GM19239 (cell line): Measurements from ENCODE around the gene LPIN1.
"Not testable (repeated sequence)": the region's sequence is repeated elsewhere in the genome, so short reads cannot be mapped to it uniquely, and the experiment has no call there.

Source experiments
- DNase-seq: peaks from one replicate; pipeline ENCODE4 v3.0.0; 2011; ENCODE audit warnings: low spot score; ENCODE audit not compliant: insufficient read length
- FAIRE-seq: peaks from 2 replicates; lab custom pipeline; 2011; peaks lifted over from hg19 to GRCh38; lab: Jason Lieb, UNC

Gene LPIN1

DNA sequence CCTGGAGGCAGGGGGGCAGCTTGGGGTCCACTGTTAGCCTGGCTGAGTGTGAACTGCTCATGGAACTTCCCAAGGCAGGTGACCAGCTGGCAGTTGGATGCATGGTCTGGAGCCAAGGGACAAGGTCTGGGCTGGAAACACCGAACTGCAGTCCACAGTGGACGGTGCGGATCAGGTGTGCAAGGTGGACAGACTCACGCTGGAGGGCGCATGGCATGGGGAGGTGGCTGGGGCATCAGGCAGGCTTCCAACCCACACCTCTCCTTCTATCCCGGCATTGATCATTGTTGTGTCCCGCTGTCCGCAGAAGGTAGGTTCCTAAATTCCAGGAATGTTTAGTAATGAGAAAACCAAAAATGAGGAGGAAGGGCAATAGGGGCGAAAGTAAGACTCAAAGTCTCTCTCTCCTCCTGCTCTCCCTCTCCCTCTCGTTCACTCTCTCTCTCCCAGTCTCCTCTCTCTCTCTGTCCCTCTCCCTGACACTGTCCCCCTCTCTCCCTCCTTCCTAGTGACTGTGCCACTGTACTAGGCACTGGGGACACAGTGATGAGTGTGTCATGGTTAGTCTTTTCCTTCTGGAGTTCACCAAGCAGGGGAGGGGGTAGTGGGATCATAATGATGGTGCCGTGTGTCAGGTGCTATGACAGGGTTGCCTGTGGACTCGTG, 30.3 kb upstream of the LPIN1 start:
- DNase-seq (no peak), FAIRE-seq (no peak)

DNA sequence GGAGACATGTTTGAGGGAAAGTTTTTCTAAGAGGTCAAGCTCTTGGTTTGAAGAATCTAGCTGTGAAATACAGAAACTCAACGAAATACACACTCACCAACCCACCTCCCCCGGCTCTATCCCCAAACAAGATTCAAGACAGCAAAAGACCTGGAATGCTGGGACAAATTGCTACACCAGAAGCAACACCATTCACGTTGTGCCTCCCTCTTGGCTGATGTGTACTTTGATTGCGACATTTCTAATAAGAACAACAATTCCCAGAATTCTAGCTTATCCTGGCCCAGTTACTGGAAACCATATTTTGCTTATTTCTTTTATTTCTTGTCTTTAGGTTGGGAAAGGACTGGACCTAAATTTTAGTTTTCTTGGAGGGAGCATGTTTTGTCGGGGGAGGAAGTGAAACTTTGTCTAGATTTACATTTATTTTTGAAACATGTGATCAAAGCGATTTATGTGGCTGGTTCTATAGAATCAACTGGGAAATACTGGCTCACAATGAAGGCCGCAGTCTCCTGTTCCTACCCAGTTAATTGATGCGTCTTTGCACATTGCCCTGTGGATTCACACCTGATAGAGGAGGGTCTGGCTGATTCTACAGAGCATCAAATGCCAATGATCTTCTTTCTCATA, 29.6 kb upstream of the LPIN1 start:
- no peak for FAIRE-seq
- no peak for DNase-seq

DNA sequence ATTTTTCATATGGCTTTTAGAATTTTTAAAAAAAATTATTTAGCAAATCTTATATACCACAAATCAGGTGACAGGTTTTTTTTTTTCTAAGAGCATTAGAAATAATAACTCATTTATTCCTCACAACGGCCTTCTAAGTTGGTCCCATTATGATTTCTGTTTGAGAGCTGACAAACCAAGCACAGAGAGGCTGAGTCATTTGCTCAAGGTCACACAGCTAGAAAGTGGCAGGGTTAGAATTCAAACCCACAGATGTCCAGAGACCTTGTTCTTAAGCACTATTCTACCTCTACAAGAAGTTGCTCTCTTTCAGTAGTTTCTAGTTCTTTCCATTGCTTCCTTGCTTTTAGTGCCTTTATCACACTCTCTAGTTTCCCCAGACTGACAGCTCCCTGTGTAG, 28.8 kb upstream of the LPIN1 start:
- DNase-seq (no peak), FAIRE-seq (no peak)

- FAIRE-seq (no peak), DNase-seq (no peak)
These were observed 27.8 kb upstream of the LPIN1 start for GRCh38 chr2:11718606-11719005.

GRCh38 chr2:11719230-11719977, 27.0 kb upstream of the LPIN1 start:
- FAIRE-seq (no peak), DNase-seq (no peak)

- DNase-seq (no peak), FAIRE-seq (no peak)
These were observed 25.7 kb upstream of the LPIN1 start for GRCh38 chr2:11720752-11721151.

- no peak for FAIRE-seq
- no peak for DNase-seq
These were observed 24.0 kb upstream of the LPIN1 start for GRCh38 chr2:11722292-11723060.

- FAIRE-seq (no peak), DNase-seq (no peak)
These were observed 23.4 kb upstream of the LPIN1 start for GRCh38 chr2:11723061-11723371.

DNA sequence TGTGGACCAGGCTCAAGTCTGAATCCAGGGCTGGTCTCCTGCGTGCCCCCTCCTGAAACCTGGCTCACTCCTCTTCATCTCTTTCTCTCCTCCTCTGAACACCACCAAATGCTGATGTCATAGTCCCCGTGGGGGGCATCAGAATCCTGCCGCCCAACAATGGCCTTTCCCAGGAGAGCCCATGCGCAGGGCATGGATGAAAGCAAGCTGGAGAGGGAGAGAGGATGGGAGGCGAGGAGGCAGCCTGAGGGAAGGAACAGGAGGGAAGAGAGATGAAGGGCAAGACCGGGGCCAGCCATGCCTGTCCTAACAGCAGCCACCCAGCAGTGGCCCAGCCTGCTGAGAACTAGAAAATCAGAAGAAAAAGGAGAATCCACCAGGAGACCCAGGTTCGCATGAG, 22.3 kb upstream of the LPIN1 start:
- DNase-seq: no peak
- no peak for FAIRE-seq

DNA sequence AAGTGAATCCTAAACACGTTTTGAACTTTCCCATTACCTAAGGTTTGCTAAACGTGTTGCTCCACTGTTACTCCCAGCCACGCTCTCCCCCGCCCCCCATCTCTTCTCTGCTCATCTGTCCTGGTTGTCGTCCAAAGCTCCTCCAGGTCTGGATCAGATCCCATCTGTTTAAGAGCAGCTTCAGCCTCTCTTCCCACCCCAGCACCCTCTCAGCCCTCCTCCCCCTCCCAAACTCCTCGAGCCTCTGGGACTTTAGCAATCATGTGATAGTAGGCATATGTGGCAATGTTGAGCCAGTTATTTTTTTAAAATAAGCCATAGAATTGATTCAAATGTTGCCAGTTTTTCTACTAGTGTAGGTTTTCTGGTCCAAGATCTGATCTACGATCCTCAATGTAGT, 20.0 kb upstream of the LPIN1 start:
- FAIRE-seq (no peak), DNase-seq (no peak)

DNA sequence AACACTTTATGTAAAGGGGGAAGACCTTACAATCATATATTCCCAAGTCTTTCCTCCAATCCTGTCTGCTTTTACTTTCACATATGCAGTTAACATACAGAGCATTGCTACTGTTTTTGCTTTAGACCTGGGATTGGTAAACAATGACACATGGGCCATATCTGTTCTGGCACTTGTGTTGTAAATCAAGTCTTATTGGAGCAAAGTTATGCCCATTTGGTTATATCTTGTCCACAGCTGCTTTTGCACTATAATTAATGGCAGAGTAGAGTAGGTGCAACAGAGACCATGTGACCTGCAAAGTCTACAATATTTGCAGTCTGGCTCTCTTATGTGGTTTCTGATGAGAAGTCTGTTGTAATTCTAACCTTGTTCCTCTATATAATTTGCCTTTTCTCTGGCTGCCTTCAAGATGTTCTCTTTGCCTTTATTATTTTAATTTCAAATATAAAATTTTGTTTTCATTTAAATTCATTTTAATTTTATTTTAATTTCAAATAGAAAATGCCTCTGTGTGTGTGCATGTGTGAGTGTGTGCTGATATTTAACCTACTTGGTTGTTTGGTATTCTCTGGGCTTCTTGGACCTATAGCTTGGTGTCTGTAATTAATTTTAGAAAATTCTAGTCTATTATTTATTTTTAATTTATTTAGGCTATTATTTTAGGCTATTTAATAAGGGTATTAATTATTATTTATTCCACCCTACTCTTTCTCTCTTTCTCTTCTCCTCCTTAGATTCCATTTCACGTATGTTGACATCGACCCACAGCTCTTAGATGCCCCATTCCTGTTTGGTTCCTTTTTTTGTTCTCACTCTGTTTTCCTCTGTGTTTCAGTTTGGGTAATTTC, 16.8 kb upstream of the LPIN1 start:
- DNase-seq (no peak), FAIRE-seq (no peak)

GRCh38 chr2:11731214-11731984, 15.0 kb upstream of the LPIN1 start:
- DNase-seq, FAIRE-seq: not testable (repeated sequence)

DNA sequence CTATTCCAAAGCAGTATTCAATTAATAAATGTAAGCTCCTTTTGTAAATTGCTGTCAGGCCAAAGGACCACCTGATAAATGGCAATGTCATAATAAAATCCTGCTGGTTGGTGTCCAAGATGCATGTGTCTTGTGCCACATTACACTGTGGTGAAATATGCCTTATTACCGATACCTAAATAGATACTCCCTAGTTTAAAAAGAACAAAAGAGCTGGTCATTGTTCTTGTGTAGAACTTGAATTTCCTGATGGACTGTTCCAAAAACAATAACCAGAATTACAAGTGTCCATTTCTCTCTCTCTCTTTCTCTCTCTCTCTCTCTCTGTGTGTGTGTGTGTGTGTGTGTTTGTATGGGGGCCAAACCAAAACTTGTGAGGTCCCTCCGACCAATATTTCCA, 13.8 kb upstream of the LPIN1 start:
- no peak for FAIRE-seq

GRCh38 chr2:11737852-11738251, 8.6 kb upstream of the LPIN1 start:
- not testable (repeated sequence) for FAIRE-seq, DNase-seq

More for the DNA sequence above, 13.8 kb upstream of the LPIN1 start:
- DNase-seq: no peak

DNA sequence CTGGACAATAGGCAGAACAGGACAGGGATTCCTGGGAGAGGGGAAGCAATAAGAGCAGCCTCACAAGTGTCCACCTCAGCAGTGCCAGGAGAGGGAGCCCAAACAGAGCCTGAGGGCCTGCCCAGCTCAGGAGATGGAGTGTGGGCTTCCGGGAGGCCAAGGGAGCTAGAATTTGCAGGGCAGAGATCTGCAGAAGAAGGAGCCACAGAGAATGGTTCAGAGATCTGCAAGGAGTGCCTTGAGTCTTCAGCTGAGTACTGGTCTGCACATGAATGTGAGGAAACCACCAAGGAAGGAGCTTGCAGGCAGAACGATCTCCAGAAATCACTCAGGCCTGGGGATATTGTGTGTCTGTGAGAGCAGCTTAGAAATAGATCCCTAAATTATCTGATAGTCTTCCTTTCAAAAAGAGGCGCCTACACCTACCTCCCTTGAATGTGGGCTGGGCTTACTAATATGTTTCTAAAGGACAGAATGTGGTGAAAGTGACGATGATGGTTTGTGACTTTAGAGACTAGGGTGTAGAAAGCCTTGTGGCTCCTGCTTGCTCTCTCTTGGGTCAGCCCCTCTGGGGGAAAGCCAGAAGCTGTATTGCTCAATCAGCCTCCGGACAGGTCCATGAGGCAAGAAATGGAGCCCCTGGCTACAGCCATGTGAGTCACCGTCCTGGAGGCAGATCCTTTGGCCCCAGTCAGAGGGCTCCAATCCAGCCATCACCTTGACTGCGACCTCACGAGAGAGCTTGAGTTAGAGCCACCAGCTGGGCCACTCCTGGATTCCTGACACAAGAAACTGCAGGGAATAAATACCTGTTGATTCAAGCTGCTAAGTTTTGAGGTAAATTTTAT, 7.6 kb upstream of the LPIN1 start:
- no peak for FAIRE-seq

DNA sequence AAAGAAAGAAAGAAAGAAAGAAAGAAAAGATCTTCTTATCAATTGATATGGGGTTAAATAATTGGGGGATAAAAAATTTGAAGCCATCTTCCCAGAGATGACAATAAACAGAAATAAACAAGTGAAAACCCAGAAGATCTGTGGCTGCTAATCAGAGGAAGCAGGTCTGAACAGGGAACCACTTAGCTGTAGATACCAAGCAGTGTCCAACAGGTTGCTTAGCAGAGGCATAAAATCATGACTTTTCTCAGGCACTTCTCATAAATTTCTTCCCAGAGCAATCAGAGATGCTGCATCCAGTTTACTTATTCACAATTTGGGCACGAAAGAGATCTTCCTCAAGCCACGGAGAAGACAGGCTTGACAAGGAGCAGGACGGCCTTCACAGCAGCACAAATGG, 5.7 kb upstream of the LPIN1 start:
- FAIRE-seq: no peak
- DNase-seq: no peak

More for the DNA sequence above, 7.6 kb upstream of the LPIN1 start:
- DNase-seq: no peak

DNA sequence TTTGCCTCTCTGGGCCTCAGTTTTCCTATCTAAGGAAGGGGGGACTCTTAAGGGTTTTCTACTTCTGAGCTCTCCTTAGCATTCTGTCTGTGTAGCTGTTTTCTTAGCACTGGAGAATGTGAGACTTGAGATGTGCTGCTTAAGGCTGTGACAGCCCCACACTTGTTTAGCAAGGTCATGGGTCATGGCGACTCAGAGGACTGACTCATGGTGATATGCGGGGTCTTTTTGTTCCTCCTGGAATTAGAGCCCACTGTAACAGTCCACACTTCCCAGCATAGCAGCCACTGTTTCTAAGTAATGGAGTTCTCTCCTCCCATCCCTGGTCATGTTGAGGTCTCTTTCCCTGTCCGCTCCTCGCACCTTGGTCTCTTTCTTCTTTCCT, 4.1 kb upstream of the LPIN1 start:
- FAIRE-seq: no peak
- no peak for DNase-seq

- no peak for FAIRE-seq
- DNase-seq: no peak
These were observed 3.6 kb upstream of the LPIN1 start for GRCh38 chr2:11742702-11743357.
